ENCODE data around the gene NAIF1. TPM values are rescaled to one million over a fixed set of nuclear protein-coding genes. Genes with fewer than 3 reads are reported as not detected.
"Not testable (repeated sequence)": the region's sequence is repeated elsewhere in the genome, so short reads cannot be mapped to it uniquely, and the experiment has no call there.

Gene NAIF1
- total RNA-seq, 1 donor from 2014 or later = 14.2 TPM

- DNase-seq (ENCODE audit: low read depth) = no peak
- H3K27me3 ChIP-seq (ENCODE audit: control insufficient read depth, insufficient read depth, low read length) = no peaks in the 10 kb centered on the region
- TF ChIP-seq, protein P1, sequence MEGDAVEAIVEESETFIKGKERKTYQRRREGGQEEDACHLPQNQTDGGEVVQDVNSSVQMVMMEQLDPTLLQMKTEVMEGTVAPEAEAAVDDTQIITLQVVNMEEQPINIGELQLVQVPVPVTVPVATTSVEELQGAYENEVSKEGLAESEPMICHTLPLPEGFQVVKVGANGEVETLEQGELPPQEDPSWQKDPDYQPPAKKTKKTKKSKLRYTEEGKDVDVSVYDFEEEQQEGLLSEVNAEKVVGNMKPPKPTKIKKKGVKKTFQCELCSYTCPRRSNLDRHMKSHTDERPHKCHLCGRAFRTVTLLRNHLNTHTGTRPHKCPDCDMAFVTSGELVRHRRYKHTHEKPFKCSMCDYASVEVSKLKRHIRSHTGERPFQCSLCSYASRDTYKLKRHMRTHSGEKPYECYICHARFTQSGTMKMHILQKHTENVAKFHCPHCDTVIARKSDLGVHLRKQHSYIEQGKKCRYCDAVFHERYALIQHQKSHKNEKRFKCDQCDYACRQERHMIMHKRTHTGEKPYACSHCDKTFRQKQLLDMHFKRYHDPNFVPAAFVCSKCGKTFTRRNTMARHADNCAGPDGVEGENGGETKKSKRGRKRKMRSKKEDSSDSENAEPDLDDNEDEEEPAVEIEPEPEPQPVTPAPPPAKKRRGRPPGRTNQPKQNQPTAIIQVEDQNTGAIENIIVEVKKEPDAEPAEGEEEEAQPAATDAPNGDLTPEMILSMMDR (IDR thresholded peaks at IDR 0.05; ENCODE audit: insufficient read depth, low read length, poor library complexity, severe bottlenecking) = no peak
- no peaks in the 10 kb centered on the region for H3K36me3 ChIP-seq (ENCODE audit: control insufficient read depth, insufficient read depth, low read length)
- no peak overlapping the region for H3K4me3 ChIP-seq (ENCODE audit: low read depth, low read length)
Observed at GRCh38 chr9:128048663-128049062, 18.5 kb downstream of the NAIF1 start.

DNA sequence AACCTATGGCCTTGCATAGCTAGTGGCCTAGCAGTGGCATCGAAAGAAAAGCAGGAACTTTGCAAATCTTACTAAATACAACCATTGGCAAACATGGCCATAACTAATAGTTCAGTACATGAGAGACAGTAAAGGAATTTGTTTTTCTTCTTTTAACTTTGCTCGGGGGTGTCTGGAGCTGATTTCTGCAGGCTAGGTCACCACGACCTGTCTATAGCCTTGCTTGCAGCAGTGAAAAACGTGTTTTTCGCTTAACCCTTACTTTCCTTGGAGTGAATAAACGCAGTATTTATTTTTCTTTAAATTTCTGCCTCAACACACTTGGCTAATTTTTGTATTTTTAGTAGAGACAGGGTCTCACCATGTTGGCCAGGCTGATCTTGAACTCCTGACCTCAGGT lies 19.9 kb downstream of the NAIF1 start:
- no peak for DNase-seq (ENCODE audit: low read depth)
- H3K27me3 ChIP-seq (ENCODE audit: control insufficient read depth, insufficient read depth, low read length) = no peaks in the 10 kb centered on the region
- H3K4me3 ChIP-seq (ENCODE audit: low read depth, low read length) = no peak overlapping the region
- no peaks in the 10 kb centered on the region for H3K36me3 ChIP-seq (ENCODE audit: control insufficient read depth, insufficient read depth, low read length)
- TF ChIP-seq, protein P1 (IDR thresholded peaks at IDR 0.05; ENCODE audit: insufficient read depth, low read length, poor library complexity, severe bottlenecking) = no peak

- H3K36me3 ChIP-seq (ENCODE audit: control insufficient read depth, insufficient read depth, low read length) = no peaks in the 10 kb centered on the region
- TF ChIP-seq, protein P1 (IDR thresholded peaks at IDR 0.05; ENCODE audit: insufficient read depth, low read length, poor library complexity, severe bottlenecking) = no peak
- DNase-seq (ENCODE audit: low read depth) = no peak
Observed at GRCh38 chr9:128045831-128046230, 21.3 kb downstream of the NAIF1 start.

GRCh38 chr9:128045409-128045808 lies 21.7 kb downstream of the NAIF1 start:
- DNase-seq (ENCODE audit: low read depth); H3K36me3 ChIP-seq (ENCODE audit: control insufficient read depth, insufficient read depth, low read length); H3K27me3 ChIP-seq (ENCODE audit: control insufficient read depth, insufficient read depth, low read length); H3K4me3 ChIP-seq (ENCODE audit: low read depth, low read length): not testable (repeated sequence)

More at GRCh38 chr9:128045831-128046230, 21.3 kb downstream of the NAIF1 start:
- no peaks in the 10 kb centered on the region for H3K27me3 ChIP-seq (ENCODE audit: control insufficient read depth, insufficient read depth, low read length)
- no peak overlapping the region for H3K4me3 ChIP-seq (ENCODE audit: low read depth, low read length)

- H3K27me3 ChIP-seq (ENCODE audit: control insufficient read depth, insufficient read depth, low read length) = no peaks in the 10 kb centered on the region
- no peak for DNase-seq (ENCODE audit: low read depth)
- no peaks in the 10 kb centered on the region for H3K36me3 ChIP-seq (ENCODE audit: control insufficient read depth, insufficient read depth, low read length)
- TF ChIP-seq, protein P1 (IDR thresholded peaks at IDR 0.05; ENCODE audit: insufficient read depth, low read length, poor library complexity, severe bottlenecking) = no peak
- H3K4me3 ChIP-seq (ENCODE audit: low read depth, low read length) = no peak overlapping the region
Observed at GRCh38 chr9:128043467-128043868, 23.7 kb downstream of the NAIF1 start.

DNA sequence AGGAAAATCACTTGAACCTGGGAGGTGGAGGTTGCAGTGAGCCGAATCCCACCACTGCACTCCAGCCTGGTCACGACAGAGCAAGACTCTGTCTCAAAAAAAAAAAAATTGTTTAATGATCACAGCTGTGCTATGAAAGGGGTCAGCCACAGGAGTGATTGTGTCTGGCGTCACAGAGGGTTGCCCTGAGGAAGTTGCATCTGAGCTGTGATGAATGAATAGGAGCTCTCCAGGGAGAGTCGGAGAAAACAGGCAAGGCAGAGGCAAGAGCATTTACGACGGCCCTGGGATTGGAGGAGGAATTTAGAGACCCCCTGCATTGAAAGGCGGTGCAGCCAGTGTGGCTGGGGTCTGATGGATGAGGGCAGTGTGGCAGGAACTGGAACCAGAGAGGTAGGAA lies 25.1 kb downstream of the NAIF1 start:
- no peak for DNase-seq (ENCODE audit: low read depth)
- TF ChIP-seq, protein P1 (IDR thresholded peaks at IDR 0.05; ENCODE audit: insufficient read depth, low read length, poor library complexity, severe bottlenecking) = no peak
- Histone ChIP-seq H3K36me3 (ENCODE audit: control insufficient read depth, insufficient read depth, low read length) (no peaks in the 10 kb centered on the region), H3K4me3 (ENCODE audit: low read depth, low read length) (no peak overlapping the region), H3K27me3 (ENCODE audit: control insufficient read depth, insufficient read depth, low read length) (no peaks in the 10 kb centered on the region)

DNA sequence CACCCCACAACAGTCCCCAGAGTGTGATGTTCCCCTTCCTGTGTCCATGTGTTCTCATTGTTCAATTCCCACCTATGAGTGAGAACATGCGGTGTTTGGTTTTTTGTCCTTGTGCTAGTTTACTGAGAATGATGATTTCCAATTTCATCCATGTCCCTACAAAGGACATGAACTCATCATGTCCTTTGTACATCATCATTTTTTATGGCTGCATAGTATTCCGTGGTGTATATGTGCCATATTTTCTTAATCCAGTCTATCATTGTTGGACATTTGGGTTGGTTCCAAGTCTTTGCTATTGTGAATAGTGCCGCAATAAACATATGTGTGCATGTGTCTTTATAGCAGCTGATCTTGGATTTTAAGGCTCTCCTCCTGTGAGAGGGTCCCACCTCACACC lies 26.3 kb downstream of the NAIF1 start:
- DNase-seq (ENCODE audit: low read depth); H3K36me3 ChIP-seq (ENCODE audit: control insufficient read depth, insufficient read depth, low read length); H3K27me3 ChIP-seq (ENCODE audit: control insufficient read depth, insufficient read depth, low read length); H3K4me3 ChIP-seq (ENCODE audit: low read depth, low read length): not testable (repeated sequence)

- H3K27me3 ChIP-seq (ENCODE audit: control insufficient read depth, insufficient read depth, low read length); H3K4me3 ChIP-seq (ENCODE audit: low read depth, low read length); DNase-seq (ENCODE audit: low read depth); H3K36me3 ChIP-seq (ENCODE audit: control insufficient read depth, insufficient read depth, low read length): not testable (repeated sequence)
Observed at GRCh38 chr9:128036522-128036921, 30.6 kb downstream of the NAIF1 start.
